OCI-LY7 (cell line): ENCODE measurements around the gene RNF148. TPM values are rescaled to one million over a fixed set of nuclear protein-coding genes. Genes with fewer than 3 reads are reported as not detected.

Experiments
- BruUV-seq: library from RNA; stranded (reverse); fragments of 400-500 nt; replicated peaks from 2 replicates; lab custom pipeline; 2021; lab: Mats Ljungman, UMichigan
- CTCF ChIA-PET: fragments of 300-600 bp; sonication (Branson Sonifier 250); formaldehyde crosslinking; loops from one replicate; lab custom pipeline; 2022; ENCODE audit warnings: antibody characterized with exemption; ENCODE audit not compliant: unreplicated experiment; lab: Charles Lee
- POLR2A ChIA-PET: fragments of 300-600 bp; sonication (Branson Sonifier 250); formaldehyde crosslinking; loops from one replicate; lab custom pipeline; 2022; ENCODE audit warnings: antibody characterized with exemption; lab: Charles Lee
- DNase-seq: peaks from one replicate; pipeline ENCODE4 v3.0.0-alpha.2; 2015; ENCODE audit warnings: low spot score
- H2AFZ ChIP-seq: fragments of 200-600 bp; sonication (generic), shearing (Covaris generic); 2 replicates; pipeline ENCODE4 v1.6.1; 2014; ENCODE audit warnings: mild to moderate bottlenecking, antibody characterized with exemption, low read length, moderate library complexity
- H3K27ac ChIP-seq: fragments of 200-600 bp; sonication (generic); 2 replicates; pipeline ENCODE4 v1.5.1; 2014; ENCODE audit warnings: mixed run types, low read depth, mild to moderate bottlenecking, moderate library complexity, low read length, inconsistent platforms; ENCODE audit not compliant: poor library complexity, severe bottlenecking
- H3K36me3 ChIP-seq: fragments of 200-600 bp; sonication (generic); 2 replicates; pipeline ENCODE4 v1.6.1; 2014; ENCODE audit warnings: mild to moderate bottlenecking, antibody characterized with exemption, low read length, moderate library complexity, mixed read lengths; ENCODE audit not compliant: insufficient read depth
- H3K4me1 ChIP-seq: fragments of 200-600 bp; sonication (generic); 2 replicates; pipeline ENCODE4 v1.5.1; 2014; ENCODE audit warnings: mild to moderate bottlenecking, low read length; ENCODE audit not compliant: insufficient read depth, poor library complexity, severe bottlenecking
- H3K4me2 ChIP-seq: fragments of 200-600 bp; sonication (generic); 2 replicates; pipeline ENCODE4 v1.6.1; 2014; ENCODE audit warnings: mild to moderate bottlenecking, low read length
- H3K4me3 ChIP-seq: fragments of 200-600 bp; sonication (generic); 2 replicates; pipeline ENCODE4 v1.5.1; 2014; ENCODE audit warnings: mild to moderate bottlenecking, low read depth, low read length; ENCODE audit not compliant: poor library complexity, severe bottlenecking
- H3K79me2 ChIP-seq: fragments of 200-600 bp; sonication (generic); 2 replicates; pipeline ENCODE4 v1.6.1; 2016; ENCODE audit warnings: low read depth, mild to moderate bottlenecking, low read length, moderate library complexity, mixed read lengths; ENCODE audit not compliant: insufficient read depth
- H3K9me2 ChIP-seq: fragments of 200-600 bp; sonication (generic); 2 replicates; pipeline ENCODE4 v1.6.1; 2016; ENCODE audit warnings: mild to moderate bottlenecking, low read length, mixed read lengths; ENCODE audit not compliant: insufficient read depth
- H3K9me3 ChIP-seq: fragments of 200-600 bp; sonication (generic); 2 replicates; pipeline ENCODE4 v1.6.1; 2014; ENCODE audit warnings: mild to moderate bottlenecking, mixed run types, low read length, mixed read lengths
- H4K20me1 ChIP-seq: fragments of 200-600 bp; sonication (generic); 2 replicates; pipeline ENCODE4 v1.6.1; 2014; ENCODE audit warnings: mild to moderate bottlenecking, antibody characterized with exemption, low read length, moderate library complexity, mixed read lengths; ENCODE audit not compliant: insufficient read depth
- EZH2phosphoT487 ChIP-seq: fragments of 200-600 bp; sonication (generic); IDR thresholded peaks from 2 replicates; pipeline ENCODE4 v1.6.1; 2018; ENCODE audit warnings: low read depth, borderline replicate concordance, mild to moderate bottlenecking, mixed run types, antibody characterized with exemption, low read length, moderate library complexity, mixed read lengths
- intact Hi-C: fragments of 100-400 bp; cut with micrococcal nuclease; formaldehyde crosslinking; loops from one replicate; pipeline ENCODE4 v1.10.0; 2022; ENCODE audit not compliant: unreplicated experiment
- total RNA-seq, 2 experiments: library from RNA; depleted of rRNA in 1 of 2; stranded (reverse); fragments of >200 nt in 1 of 2; shearing (Covaris generic) in 1 of 2; gene quantifications; 2 replicates each; pipeline ENCODE4 v1.2.3, GENCODE V29; 2014 to 2022
- TF ChIP-seq, protein P1 (sequence below): fragments of 200-600 bp; sonication (generic); conservative IDR thresholded peaks from 2 replicates; pipeline ENCODE4 v1.5.1; 2014; ENCODE audit warnings: mild to moderate bottlenecking, antibody characterized with exemption, low read length, moderate library complexity, mixed read lengths

Gene RNF148
- total RNA-seq, 2 experiments from 2014 or later: not detected

DNA sequence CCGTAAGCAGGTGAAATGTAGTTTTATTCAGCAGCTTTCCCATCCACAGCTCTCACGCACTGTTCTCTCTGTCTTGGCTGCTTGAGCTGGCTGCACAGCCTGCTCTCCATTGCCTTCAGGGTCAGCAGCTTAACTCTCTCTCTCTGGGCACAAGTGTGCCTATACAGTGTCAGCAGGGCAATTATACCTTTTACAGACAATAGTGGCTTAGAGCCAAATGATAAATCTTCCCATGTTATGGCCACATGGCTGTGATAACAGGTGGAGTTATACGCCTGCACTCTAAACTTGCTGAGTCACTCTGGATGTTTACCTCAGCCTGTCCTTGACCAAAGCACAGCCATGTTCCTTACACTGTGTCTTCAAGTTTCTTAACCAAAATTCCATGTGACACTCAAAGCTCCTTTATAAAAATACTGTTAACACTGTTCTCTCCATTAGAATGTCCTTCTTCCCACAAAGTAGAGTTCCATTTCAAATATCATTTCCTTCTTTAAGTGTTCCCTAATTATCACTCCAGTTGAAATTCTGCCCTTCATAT is 9.9 kb downstream of the RNF148 start:
- Histone ChIP-seq H3K4me2 (no peak overlapping the region), H2AFZ (no peak overlapping the region), H3K4me1 (no peaks in the 10 kb centered on the region), H3K27ac (no peak overlapping the region), H3K9me2 (no peaks in the 10 kb centered on the region), H4K20me1 (no peaks in the 10 kb centered on the region), H3K79me2 (no peaks in the 10 kb centered on the region), H3K36me3 (no peaks in the 10 kb centered on the region), H3K9me3 (peaks cover 6% of the 10 kb centered on the region; the same call in 1 of the 2 replicates), H3K4me3 (no peak overlapping the region)
- DNase-seq: peak; percentile 2
- ChIA-PET POLR2A (interaction anchor here (0.7 kb wide), 1 partner anchor 24 kb away, joined by 3 read pairs; no protein-coding TSS in a partner anchor), CTCF (no interaction called here)
- no TSS peak for BruUV-seq
- intact Hi-C loops: no loop called here
- no peak for TF ChIP-seq EZH2phosphoT487
- TF ChIP-seq, protein P1, sequence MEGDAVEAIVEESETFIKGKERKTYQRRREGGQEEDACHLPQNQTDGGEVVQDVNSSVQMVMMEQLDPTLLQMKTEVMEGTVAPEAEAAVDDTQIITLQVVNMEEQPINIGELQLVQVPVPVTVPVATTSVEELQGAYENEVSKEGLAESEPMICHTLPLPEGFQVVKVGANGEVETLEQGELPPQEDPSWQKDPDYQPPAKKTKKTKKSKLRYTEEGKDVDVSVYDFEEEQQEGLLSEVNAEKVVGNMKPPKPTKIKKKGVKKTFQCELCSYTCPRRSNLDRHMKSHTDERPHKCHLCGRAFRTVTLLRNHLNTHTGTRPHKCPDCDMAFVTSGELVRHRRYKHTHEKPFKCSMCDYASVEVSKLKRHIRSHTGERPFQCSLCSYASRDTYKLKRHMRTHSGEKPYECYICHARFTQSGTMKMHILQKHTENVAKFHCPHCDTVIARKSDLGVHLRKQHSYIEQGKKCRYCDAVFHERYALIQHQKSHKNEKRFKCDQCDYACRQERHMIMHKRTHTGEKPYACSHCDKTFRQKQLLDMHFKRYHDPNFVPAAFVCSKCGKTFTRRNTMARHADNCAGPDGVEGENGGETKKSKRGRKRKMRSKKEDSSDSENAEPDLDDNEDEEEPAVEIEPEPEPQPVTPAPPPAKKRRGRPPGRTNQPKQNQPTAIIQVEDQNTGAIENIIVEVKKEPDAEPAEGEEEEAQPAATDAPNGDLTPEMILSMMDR: no peak

- H3K4me1 ChIP-seq: no peaks in the 10 kb centered on the region
- TF ChIP-seq EZH2phosphoT487: no peak
- TF ChIP-seq, protein P1: no peak
- CTCF ChIA-PET: no interaction called here
- no peak overlapping the region for H2AFZ ChIP-seq
- POLR2A ChIA-PET: no interaction called here
- no peaks in the 10 kb centered on the region for H3K9me2 ChIP-seq
- BruUV-seq: no TSS peak
- H3K4me2 ChIP-seq: no peak overlapping the region
- H3K36me3 ChIP-seq: no peaks in the 10 kb centered on the region
- no peak overlapping the region for H3K27ac ChIP-seq
- H4K20me1 ChIP-seq: no peaks in the 10 kb centered on the region
- no peaks in the 10 kb centered on the region for H3K79me2 ChIP-seq
- H3K9me3 ChIP-seq: peaks cover 6% of the 10 kb centered on the region; the same call in 1 of the 2 replicates
- intact Hi-C loops: no loop called here
- DNase-seq: no peak
- H3K4me3 ChIP-seq: no peak overlapping the region
These were observed 11.0 kb downstream of the RNF148 start for GRCh38 chr7:122691569-122692235.
